Neural progenitor cell (in vitro differentiated cells): ENCODE data around the gene REEP3.

Source experiments
- CTCF ChIP-seq: fragments of 200-600 bp; sonication (generic); IDR thresholded peaks from 2 replicates; pipeline ENCODE4 v1.5.1; 2017; ENCODE audit warnings: antibody characterized with exemption, mild to moderate bottlenecking
- EZH2 ChIP-seq: fragments of 200-600 bp; sonication (generic); IDR thresholded peaks from 2 replicates; pipeline ENCODE4 v1.6.1; 2017; ENCODE audit warnings: antibody characterized with exemption, mild to moderate bottlenecking, moderate library complexity

- TF ChIP-seq CTCF (no peak), EZH2 (no peak)
Measured at GRCh38 chr10:63573068-63573697, 52.0 kb downstream of the REEP3 start.
